NOMO-1 (cell line): Measurements from ENCODE around the gene ZNF821.
A peak's percentile ranks its signal among the peaks of the same experiment; 100 is the strongest.

Source experiments
- DNase-seq, 2 experiments: peaks; one replicate each; lab custom pipeline; 2025; ENCODE audit not compliant: unreplicated experiment in 2 of 2; lab: John Stamatoyannopoulos, UW

Gene ZNF821, protein sequence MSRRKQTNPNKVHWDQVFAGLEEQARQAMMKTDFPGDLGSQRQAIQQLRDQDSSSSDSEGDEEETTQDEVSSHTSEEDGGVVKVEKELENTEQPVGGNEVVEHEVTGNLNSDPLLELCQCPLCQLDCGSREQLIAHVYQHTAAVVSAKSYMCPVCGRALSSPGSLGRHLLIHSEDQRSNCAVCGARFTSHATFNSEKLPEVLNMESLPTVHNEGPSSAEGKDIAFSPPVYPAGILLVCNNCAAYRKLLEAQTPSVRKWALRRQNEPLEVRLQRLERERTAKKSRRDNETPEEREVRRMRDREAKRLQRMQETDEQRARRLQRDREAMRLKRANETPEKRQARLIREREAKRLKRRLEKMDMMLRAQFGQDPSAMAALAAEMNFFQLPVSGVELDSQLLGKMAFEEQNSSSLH

DNA sequence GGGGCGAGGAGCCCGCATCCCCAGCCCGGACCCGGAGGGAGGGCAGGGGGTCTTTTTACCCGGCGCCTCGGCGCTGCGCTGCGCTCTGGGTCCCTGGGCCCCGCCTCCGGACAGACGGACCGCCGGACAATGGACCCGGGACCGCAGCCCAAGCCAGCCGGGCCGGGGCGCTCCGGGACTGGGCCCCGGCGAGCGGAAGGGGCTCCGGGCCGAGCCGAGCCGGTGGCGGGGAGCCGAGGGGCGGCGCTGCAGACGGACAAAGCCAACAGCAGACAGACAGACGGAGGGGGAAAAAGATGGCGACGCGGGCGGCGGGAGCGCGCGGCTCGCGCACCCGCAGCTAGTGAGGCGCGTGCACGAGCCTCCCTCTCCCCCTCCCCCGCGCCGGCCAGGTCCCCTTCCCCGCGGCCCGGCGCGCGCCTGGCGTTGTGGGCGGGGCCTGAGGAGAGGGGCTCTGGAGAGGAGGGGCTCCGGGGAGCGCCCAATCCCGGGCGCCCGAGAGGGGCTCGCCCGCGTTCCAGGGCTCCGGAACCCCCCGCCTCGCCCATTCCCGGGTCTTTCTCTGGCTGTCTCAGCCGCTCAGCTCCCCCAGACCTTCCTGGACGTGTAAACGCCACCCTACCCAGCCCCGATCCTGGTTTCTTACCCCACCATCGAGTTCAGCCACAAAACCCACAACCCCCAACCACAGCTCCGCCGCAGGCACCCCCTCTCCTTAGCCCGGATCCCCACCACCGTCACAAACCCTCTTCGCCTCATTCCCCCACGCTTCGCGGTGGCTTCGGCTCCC lies at the start of gene ZNF821:
TSS of gene ZNF821 (minus strand) at position 334 of the 790 bp plus-strand sequence. CDS start 4,236 bp downstream, outside the sequence.
- peak; percentile 45 to 66 for DNase-seq

DNA sequence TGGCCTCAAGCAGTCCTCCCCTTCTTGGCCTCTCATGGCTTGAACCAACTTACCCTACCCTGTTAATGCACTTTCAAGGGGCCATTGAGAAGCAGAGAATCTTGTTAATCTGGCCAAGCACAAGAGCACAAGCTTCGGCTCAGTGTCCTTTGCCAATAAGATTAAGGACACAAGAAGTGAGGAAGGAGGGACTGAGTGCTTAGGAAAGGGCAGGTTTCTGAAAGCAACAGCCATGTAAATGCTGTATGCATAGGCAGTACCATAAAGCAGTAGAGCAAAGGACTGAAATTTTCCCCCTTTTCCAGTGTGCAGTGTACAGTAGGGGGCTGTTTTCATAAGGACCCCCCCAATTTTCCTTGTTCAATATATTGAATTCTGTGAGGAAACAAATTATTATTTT lies 49.0 kb upstream of the ZNF821 start:
- no peak for DNase-seq

DNA sequence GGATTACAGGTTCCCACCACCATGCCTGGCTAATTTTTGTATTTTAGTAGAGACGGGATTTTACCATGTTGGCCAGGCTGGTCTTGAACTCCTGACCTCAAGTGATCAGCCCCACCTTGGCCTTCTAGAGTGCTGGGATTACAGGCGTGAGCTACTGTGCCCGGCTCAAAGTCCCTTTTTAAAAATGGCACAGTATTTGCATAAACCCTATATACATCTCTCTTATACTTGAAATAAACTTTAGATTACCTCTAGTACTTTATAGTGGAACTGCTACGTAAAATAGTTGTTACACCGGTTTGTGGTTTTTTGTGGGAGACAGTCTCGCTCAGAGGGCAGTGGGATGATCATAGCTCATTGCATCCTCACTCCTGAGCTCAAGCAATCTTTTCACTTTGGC lies 47.6 kb upstream of the ZNF821 start:
- no peak for DNase-seq

DNA sequence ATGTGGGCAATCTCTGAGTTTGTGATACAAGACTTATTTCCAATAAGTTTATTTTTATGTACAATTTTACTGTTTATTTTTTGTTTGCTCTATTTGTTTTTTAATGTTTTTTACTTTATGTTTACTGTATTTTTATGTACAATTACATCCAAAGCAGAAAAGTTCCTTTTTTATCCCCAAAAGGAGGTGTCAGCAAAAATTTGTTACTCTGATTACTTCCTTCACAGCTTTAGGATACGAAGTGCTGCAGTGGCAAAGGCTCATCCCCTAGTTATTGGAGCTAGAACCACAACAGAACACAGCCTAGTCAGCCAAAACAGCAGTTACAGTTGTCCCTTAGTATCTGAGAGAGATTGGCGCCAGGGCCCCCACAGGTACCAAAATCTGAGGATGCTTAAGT lies 47.0 kb upstream of the ZNF821 start:
- DNase-seq, result no peak

DNA sequence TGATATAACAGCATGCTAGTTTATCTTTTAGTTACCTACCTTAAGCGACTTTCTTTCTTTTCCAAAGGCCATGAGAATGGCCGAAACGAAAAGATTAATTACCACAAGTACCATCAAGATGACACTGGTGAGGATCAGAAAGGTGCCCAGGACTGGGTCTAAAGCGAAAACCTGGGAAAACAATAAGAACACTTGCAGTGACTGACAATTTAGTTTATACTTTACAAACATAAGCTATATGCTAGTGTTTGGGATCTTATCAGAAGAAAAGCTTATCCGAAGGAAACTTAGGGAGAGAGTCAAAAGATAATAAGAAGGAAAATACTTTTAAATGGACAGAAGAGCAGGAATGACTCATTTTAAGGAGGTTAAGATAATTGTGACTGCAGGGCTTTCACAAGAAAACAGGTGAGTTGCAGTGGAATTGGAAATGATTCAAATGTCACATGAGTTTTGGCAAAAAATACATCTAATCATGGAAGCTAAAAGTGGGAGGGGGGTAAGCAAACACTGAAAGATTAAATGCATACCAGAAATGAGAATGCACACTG lies 46.1 kb upstream of the ZNF821 start:
- DNase-seq, result no peak

DNA sequence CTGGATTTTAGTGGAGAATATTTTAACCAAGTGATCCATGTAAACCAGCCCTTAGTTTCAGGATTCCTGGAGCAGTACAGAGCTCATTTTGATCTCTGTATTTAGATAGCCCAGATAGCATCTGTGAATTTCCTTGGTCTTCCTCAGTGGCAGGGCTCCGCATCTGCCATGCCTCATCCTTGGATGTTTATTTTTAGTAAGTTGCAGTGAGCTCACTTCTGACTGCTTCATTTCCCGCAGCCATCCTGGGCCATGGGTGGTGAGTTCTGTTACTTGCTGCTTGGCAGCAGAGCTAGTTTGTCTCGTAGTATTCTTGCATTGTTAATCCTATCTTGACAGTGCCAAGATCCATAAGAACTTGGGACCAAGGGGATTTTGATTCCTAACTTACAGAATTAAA lies 45.1 kb upstream of the ZNF821 start:
- no peak for DNase-seq

DNA sequence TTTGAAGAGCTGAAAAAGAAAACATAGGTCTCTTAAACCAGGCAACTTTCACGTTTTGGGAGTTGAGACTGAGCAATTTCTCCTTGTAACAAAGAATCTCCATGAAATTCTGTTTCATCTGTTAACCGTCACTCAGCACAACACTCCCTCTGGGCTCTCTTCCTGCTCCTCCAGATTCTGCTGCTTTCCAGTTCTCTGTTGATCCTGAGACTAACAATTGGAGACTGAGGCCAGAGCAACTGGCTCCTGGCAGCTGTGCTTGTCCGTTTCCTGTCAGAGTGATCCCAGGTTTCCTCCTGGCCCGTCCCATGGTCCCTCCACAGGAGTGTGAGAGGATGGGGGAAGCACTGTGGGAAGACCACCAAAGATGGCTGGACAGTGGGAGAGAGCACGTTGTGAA lies 43.8 kb upstream of the ZNF821 start:
- no peak for DNase-seq

DNA sequence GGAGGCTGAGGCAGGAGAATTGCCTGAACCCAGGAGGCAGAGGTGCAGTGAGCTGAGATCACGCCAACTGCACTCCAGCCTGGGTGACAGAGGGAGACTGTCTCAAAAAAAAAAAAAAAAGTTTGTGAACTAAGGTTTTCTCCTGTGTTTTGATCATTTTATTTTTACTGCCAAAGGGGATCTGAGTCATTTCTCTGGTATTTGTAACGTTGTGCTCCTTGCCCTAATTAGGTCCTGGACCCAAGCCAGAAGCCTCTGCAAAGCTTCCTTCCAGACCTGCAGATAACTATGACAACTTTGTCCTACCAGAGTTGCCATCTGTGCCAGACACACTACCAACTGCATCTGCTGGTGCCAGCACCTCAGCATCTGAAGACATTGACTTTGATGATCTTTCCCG lies 43.4 kb upstream of the ZNF821 start:
- peak in 1 of 2 experiments; percentile 30 for DNase-seq

DNA sequence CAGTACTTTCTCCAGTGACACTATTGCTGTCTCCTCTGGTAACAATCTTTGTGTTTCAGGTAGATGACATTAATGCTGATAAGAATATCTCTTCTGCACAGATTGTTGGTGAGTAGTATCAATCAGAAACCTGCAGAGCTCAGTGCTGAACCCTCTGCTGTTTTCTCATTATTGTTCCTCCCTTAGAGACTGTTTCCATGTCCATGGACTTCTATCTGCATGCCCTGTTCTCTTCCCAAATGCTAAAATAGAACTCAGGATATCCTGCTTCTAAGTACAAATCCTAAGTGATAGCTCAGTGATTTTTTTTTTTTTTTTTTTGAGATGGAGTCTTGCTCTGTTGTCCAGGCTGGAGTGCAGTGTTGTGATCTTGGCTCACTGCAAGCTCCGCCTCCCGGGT lies 40.7 kb upstream of the ZNF821 start:
- DNase-seq, result no peak

DNA sequence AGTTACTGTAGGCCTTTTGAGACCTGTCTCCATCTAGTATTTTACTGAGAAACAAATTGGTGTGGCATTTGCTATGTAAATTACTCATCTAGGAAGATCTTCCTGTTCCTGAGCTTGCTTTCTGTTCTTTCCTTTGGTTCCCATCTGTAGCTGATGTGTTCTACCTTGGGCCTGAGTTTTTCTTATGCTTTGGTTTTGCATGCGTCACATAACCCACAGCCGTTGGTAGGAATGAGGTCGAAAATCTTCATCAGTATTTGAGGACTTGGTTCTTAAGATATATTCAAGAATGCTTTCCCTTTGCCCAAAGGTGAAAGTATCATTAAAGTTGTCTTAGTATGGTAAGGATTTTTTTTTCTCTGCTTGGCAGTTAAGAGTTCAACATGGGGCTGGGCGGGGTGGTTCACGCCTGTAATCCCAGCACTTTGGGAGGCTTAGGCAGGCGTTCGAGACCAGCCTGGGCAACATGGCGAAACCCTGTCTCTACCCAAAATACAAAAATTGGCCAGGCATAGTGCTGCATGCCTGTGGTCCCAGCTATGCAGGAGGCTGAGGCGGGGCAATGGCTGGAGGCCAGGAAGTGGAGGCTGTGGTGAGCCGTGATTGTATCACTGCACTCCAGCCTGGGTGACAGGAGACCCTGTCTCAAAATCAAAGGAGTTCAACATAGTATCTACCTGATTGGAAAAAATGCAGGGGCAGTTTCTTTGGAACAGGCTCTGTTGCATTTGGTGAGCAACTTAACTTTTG lies 40.1 kb upstream of the ZNF821 start:
- no peak for DNase-seq

DNA sequence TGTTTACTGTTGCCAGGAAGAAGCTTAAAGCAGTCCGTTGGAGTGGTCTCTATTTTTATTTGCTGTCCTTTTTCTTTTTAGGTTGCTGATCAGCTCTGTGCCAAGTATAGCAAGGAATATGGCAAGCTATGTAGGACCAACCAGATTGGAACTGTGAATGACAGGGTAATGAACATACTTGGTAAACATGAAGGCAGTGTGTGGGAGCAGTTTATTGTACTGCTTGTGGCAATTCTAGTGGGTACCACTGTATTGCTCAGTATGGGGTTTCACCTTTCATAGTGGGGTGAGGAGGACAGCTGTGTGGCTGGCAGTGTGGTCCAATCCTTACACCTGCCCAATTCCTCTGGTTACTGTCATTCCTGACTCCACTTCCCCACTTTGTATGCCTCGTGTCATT lies 36.7 kb upstream of the ZNF821 start:
- DNase-seq, result no peak

DNA sequence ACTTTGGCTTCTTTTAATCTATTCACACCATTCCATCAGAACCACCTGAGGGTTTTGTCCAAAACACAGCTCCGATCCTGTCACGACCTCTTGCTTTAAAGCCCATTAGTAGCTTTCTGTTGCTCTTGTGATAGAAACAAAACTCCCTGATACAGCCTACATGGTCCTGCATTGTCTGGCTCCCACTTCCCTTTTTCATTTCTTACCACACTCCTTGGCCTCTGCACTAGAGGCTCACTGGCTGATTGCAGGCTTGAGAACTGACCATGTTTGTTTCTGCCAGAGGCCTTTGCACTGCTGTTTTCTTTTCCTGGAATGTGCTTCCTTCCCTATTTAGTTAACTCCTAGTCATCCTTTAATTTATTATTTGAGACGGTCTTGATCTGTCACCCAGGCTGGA lies 35.1 kb upstream of the ZNF821 start:
- DNase-seq, result peak; percentile 72 to 76

DNA sequence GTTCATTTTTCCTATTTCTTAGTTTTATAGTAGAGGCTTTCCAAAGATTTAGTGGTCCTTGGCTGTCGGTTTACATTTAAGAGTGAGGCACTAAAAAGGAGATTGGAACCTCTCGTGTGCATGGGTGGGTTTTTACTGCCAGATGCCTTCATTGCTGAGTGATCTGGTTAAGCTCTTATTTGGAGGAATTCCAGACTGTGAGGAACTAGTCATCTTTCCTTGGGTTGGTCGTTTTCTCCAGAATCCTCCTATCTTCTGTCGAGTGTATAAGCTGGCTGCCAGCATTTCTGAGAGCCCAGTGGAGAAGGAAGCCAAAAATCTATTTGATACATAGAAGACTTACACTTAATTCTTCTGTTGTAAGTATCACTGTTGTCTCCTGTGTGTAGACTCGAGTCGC lies 33.9 kb upstream of the ZNF821 start:
- no peak for DNase-seq

DNA sequence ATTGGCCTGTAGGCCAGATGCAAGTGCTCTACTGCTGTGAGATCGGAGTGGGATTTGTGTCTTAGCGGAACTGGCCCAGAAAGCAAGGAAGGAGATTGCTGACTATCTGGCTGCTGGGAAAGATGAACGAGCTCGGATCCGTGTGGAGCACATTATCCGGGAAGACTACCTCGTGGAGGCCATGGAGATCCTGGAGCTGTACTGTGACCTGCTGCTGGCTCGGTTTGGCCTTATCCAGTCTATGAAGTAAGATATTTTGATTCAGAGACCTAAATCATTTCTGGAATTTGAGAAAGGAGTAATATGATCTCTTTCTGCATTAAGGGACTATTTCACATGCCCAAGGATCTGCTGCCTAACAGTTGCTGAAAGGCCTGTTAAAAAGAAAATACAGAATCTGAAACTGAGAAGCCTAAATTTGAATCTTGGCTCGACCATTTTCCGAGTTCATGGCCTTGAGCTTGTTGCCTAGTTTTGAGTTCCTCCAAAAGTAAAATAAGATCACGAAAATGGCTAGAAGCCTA lies 32.5 kb upstream of the ZNF821 start:
- DNase-seq, result no peak

DNA sequence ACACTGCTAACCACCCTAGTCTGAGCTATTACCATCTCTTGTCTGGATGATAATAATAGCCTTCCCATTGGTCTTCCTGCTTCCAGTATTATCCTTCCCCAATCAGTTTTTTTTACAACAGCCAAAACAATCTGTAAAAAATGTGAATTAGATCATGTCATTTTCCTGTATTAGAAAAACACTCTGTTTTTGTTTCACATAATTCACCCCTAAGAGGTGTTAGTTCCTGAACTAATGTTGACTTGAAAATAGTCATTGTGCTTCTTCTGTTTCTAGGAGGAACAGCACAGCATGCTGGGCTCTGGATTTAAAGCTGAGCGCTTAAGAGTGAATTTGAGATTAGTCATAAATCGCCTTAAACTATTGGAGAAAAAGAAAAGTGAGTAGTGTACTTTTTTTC lies 31.4 kb upstream of the ZNF821 start:
- DNase-seq, result no peak

DNA sequence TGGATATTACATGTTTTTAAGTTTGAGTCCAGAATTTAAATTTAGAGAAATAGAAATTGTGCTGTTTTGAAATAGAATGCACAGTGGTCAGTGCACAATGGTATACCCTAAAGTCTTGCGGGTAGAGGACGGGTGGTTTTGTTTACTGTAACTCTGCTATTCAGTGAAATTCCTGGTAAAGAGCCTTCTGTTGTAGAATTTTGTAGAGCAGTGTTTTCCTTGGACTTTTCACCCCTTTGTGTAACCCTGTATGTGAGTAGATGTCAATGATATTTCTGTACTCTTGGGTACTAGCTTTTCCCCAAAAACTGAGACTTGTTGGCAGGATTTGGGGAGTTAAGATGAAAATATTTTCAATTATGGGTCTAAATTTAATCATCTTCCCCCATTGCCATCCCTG lies 30.8 kb upstream of the ZNF821 start:
- no peak for DNase-seq

DNA sequence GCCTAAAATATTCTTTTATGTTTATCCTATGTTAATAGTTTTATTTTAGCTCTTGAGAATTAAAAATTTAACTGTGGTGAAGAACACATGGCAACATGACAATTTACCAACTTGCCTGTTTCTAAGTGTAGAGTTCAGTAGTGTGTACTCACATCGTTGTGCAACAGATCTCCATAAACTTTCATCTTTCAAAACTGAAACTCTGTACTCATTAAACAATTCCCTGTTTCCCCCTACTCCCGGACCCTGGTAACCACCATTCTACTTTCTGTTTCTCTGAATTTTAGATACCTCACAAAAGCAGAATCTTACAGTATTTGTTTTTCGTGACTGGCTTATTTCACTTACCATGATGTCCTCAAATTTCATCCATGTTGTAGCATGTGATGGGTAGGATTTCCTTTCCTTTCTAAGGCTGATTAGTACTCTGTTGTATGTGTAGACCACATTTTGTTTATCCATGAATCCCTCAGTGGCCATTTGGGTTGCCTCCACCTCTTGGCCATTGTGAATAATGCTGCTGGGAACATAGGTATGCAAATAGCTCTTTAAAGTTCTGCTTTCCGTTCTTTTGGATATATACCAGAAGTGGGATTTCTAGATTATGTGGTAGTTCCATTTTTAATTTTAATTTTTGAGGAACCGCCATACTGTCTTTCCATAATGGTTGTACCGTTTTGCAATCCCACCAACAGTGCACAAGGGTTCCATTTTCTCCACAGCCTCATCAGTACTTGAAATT lies 28.7 kb upstream of the ZNF821 start:
- no peak for DNase-seq

DNA sequence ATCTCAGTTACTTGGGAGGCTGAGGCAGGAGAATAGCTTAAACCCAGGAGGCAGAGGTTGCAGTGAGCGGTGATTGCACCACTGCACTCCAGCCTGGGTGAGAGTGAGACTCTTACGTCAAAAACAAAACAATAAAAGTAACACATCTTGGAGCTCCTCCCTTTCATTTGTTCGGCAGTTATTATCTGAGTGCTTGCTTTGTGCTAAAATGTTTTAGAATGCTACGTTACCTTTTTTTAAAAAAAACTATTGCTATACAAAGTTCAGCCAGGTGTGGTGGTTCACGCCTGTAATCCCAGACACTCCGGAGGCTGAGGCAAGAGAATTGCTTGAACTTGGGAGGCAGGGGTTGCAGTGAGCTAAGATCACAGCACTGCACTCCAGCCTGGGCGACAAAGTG lies 27.1 kb upstream of the ZNF821 start:
- DNase-seq, result no peak

DNA sequence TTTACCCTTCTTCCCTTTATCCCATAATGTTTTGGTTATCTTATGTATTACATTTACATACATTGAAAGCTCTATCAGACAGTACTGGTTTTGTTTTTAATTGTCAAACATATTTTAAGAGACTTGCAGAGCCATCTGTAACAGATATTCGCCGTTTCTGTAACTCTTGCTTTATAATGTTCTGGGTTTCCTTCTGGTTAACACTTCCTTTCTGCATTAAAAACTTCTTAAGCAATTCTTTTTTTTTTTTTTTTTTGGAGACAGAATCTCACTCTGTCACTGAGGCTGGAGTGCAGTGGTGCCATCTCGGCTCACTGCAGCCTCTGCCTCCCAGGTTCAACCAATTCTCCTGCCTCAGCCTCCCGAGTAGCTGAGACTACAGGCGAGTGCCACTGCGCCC lies 21.8 kb upstream of the ZNF821 start:
- DNase-seq, result peak in 1 of 2 experiments; percentile 30

DNA sequence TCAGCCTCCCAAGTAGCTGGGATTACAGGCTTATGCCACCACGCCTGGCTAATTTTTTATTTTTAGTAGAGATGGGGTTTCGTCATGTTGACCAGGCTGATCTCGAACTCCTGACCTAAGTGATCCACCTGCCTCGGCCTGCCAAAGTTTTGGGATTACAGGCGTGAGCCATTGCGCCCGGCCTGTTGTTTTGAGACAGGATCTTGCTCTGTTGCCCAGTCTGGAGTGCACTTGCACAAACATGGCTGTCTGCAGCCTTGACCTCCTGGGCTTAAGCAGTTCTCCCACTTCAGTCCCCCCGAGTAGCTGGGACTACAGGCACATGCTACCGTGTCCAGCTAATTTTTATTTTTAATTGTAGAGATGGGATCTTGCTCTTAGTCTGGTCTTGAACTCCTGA lies 20.3 kb upstream of the ZNF821 start:
- no peak for DNase-seq
